Measurements from ENCODE around the gene SLC35F5.
"Not testable (repeated sequence)": the region's sequence is repeated elsewhere in the genome, so short reads cannot be mapped to it uniquely, and the experiment has no call there.

SLC35F5 gene

GRCh38 chr2:113757138-113757657 is 756 bp upstream of the SLC35F5 start:
- DNase-seq (ENCODE audit: low read depth in 3 of 3, low spot score in 1 of 3): no peak

GRCh38 chr2:113755835-113756354 is 547 bp downstream of the SLC35F5 start:
- no peak for DNase-seq (ENCODE audit: low read depth in 3 of 3, low spot score in 1 of 3)

- no peak for DNase-seq (ENCODE audit: low read depth in 3 of 3, low spot score in 1 of 3)
Measured at GRCh38 chr2:113755035-113755834, 1.2 kb downstream of the SLC35F5 start.

- no peak for DNase-seq (ENCODE audit: low read depth in 3 of 3, low spot score in 1 of 3)
Measured at GRCh38 chr2:113754160-113754559, 2.3 kb downstream of the SLC35F5 start.

GRCh38 chr2:113750385-113750784 is 6.1 kb downstream of the SLC35F5 start:
- DNase-seq (ENCODE audit: low read depth in 3 of 3, low spot score in 1 of 3): no peak

GRCh38 chr2:113741091-113741490 is 15.4 kb downstream of the SLC35F5 start:
- no peak for DNase-seq (ENCODE audit: low read depth in 3 of 3, low spot score in 1 of 3)

- no peak for DNase-seq (ENCODE audit: low read depth in 3 of 3, low spot score in 1 of 3)
Measured at GRCh38 chr2:113739849-113740248, 16.6 kb downstream of the SLC35F5 start.

- no peak for DNase-seq (ENCODE audit: low read depth in 3 of 3, low spot score in 1 of 3)
Measured at GRCh38 chr2:113734185-113734584, 22.3 kb downstream of the SLC35F5 start.

GRCh38 chr2:113724010-113724409 is 32.4 kb downstream of the SLC35F5 start:
- DNase-seq (ENCODE audit: low read depth in 3 of 3, low spot score in 1 of 3): no peak

- DNase-seq (ENCODE audit: low read depth in 3 of 3, low spot score in 1 of 3): no peak
Measured at GRCh38 chr2:113723411-113723810, 33.0 kb downstream of the SLC35F5 start.

GRCh38 chr2:113720167-113720566 is 36.3 kb downstream of the SLC35F5 start:
- no peak for DNase-seq (ENCODE audit: low read depth in 3 of 3, low spot score in 1 of 3)

GRCh38 chr2:113716291-113716690 is 40.2 kb downstream of the SLC35F5 start:
- DNase-seq (ENCODE audit: low read depth in 3 of 3, low spot score in 1 of 3): no peak

- no peak for DNase-seq (ENCODE audit: low read depth in 3 of 3, low spot score in 1 of 3)
Measured at GRCh38 chr2:113712941-113713340, 43.5 kb downstream of the SLC35F5 start.

- no peak for DNase-seq (ENCODE audit: low read depth in 3 of 3, low spot score in 1 of 3)
Measured at GRCh38 chr2:113711851-113712250, 44.6 kb downstream of the SLC35F5 start.

- DNase-seq (ENCODE audit: low read depth in 3 of 3, low spot score in 1 of 3): no peak
Measured at GRCh38 chr2:113709022-113709421, 47.4 kb downstream of the SLC35F5 start.

- DNase-seq (ENCODE audit: low read depth in 3 of 3, low spot score in 1 of 3): no peak
Measured at GRCh38 chr2:113707106-113707505, 49.3 kb downstream of the SLC35F5 start.

GRCh38 chr2:113705982-113706523 is 50.4 kb downstream of the SLC35F5 start:
- DNase-seq (ENCODE audit: low read depth in 3 of 3, low spot score in 1 of 3): no peak

GRCh38 chr2:113704300-113704993 is 52.0 kb downstream of the SLC35F5 start:
- not testable (repeated sequence) for DNase-seq (ENCODE audit: low read depth in 3 of 3, low spot score in 1 of 3)

- DNase-seq (ENCODE audit: low read depth in 3 of 3, low spot score in 1 of 3): no peak
Measured at GRCh38 chr2:113703386-113704299, 52.8 kb downstream of the SLC35F5 start.

GRCh38 chr2:113700186-113700841 is 56.1 kb downstream of the SLC35F5 start:
- DNase-seq (ENCODE audit: low read depth in 3 of 3, low spot score in 1 of 3): peak in 2 of 3 donors; percentile 5 to 16
